GM19395 (cell line): ENCODE data around the gene TASP1.
A peak's percentile ranks its signal among the peaks of the same experiment; 100 is the strongest.

Source experiments
- ATAC-seq: cut with Tn5 transposase; IDR thresholded peaks from one replicate; pipeline ENCODE4 v1.9.1; 2021; ENCODE audit warnings: mild to moderate bottlenecking, moderate library complexity; ENCODE audit not compliant: unreplicated experiment

Gene TASP1

GRCh38 chr20:13447385-13448180 lies 191.1 kb downstream of the TASP1 start:
- ATAC-seq, result no peak

- ATAC-seq, result no peak
Measured at GRCh38 chr20:13443690-13444089, 195.0 kb downstream of the TASP1 start.

- ATAC-seq, result no peak
Measured at GRCh38 chr20:13442986-13443385, 195.7 kb downstream of the TASP1 start.

- no peak for ATAC-seq
Measured at GRCh38 chr20:13441388-13441787, 197.3 kb downstream of the TASP1 start.

- no peak for ATAC-seq
Measured at GRCh38 chr20:13436530-13436929, 202.2 kb downstream of the TASP1 start.

GRCh38 chr20:13432126-13432525 lies 206.6 kb downstream of the TASP1 start:
- ATAC-seq, result no peak

- peak; percentile 60 for ATAC-seq
Measured at GRCh38 chr20:13430346-13431002, 208.3 kb downstream of the TASP1 start.

- no peak for ATAC-seq
Measured at GRCh38 chr20:13428684-13429083, 210.0 kb downstream of the TASP1 start.

GRCh38 chr20:13426870-13427269 lies 211.9 kb downstream of the TASP1 start:
- ATAC-seq, result no peak

- ATAC-seq, result no peak
Measured at GRCh38 chr20:13425381-13426135, 213.2 kb downstream of the TASP1 start.

- no peak for ATAC-seq
Measured at GRCh38 chr20:13424174-13424833, 214.4 kb downstream of the TASP1 start.

GRCh38 chr20:13423472-13424173 lies 215.1 kb downstream of the TASP1 start:
- no peak for ATAC-seq

- no peak for ATAC-seq
Measured at GRCh38 chr20:13422637-13423036, 216.1 kb downstream of the TASP1 start.

- no peak for ATAC-seq
Measured at GRCh38 chr20:13420625-13421024, 218.1 kb downstream of the TASP1 start.

GRCh38 chr20:13419477-13419876 lies 219.3 kb downstream of the TASP1 start:
- no peak for ATAC-seq

- ATAC-seq, result no peak
Measured at GRCh38 chr20:13418263-13419229, 220.2 kb downstream of the TASP1 start.

GRCh38 chr20:13416531-13416930 lies 222.2 kb downstream of the TASP1 start:
- no peak for ATAC-seq

- ATAC-seq, result no peak
Measured at GRCh38 chr20:13412806-13413445, 225.8 kb downstream of the TASP1 start.

GRCh38 chr20:13404293-13404692 lies 234.4 kb downstream of the TASP1 start:
- no peak for ATAC-seq
